Suprapubic skin (tissue), 4 donors: ENCODE results near the gene GRPEL1. TPM values are rescaled to one million over a fixed set of nuclear protein-coding genes. Genes with fewer than 3 reads are reported as not detected.

Experiments
- DNase-seq, 2 donors: peaks; one replicate each; pipeline ENCODE4 v3.0.0-alpha.2; 2019; ENCODE audit warnings: low spot score in 2 of 2
- H3K27ac ChIP-seq: fragments of 200-600 bp; sonication (generic); one replicate; pipeline ENCODE4 v1.5.1; 2019
- H3K27me3 ChIP-seq: fragments of 200-600 bp; sonication (generic); one replicate; pipeline ENCODE4 v1.5.1; 2019
- H3K36me3 ChIP-seq: fragments of 200-600 bp; sonication (generic); one replicate; pipeline ENCODE4 v1.5.1; 2019
- H3K4me1 ChIP-seq: fragments of 200-600 bp; sonication (generic); one replicate; pipeline ENCODE4 v1.5.1; 2019
- H3K4me3 ChIP-seq: fragments of 200-600 bp; sonication (generic); one replicate; pipeline ENCODE4 v1.5.1; 2019; ENCODE audit warnings: mild to moderate bottlenecking
- H3K9me3 ChIP-seq: fragments of 200-600 bp; sonication (generic); one replicate; pipeline ENCODE4 v1.5.1; 2019
- CTCF ChIP-seq, 2 donors: fragments of 200-600 bp in 1 of 2; fragments of 450-650 bp in 1 of 2; sonication (generic) in 1 of 2; IDR thresholded peaks; one replicate each; pipeline ENCODE4 v1.5.1; 2016 to 2019; ENCODE audit warnings: antibody characterized with exemption in 2 of 2, mild to moderate bottlenecking in 1 of 2, moderate library complexity in 1 of 2
- EP300 ChIP-seq: sonication (generic); formaldehyde crosslinking; IDR thresholded peaks from one replicate; pipeline ENCODE4 v1.6.1; 2017; ENCODE audit warnings: antibody characterized with exemption
- POLR2A ChIP-seq, 2 donors: fragments of 450-650 bp; IDR thresholded peaks; one replicate each; pipeline ENCODE4 v1.6.1; 2017; ENCODE audit warnings: antibody characterized with exemption in 2 of 2, mild to moderate bottlenecking in 2 of 2, moderate library complexity in 2 of 2
- POLR2AphosphoS5 ChIP-seq, 3 donors: sonication (generic); formaldehyde crosslinking; IDR thresholded peaks; one replicate each; pipeline ENCODE4 v1.6.1; 2017; ENCODE audit warnings: antibody characterized with exemption in 3 of 3
- WGBS: methylation state at CpG from one replicate; pipeline ENCODE4 v1.1.5; 2018; 5-methylcytosine and 5-hydroxymethylcytosine counted together
- total RNA-seq, 4 donors: library from RNA; depleted of rRNA; stranded (reverse); fragments of >200 nt; gene quantifications; one replicate each; pipeline ENCODE4 v1.1.0, GENCODE V29; 2016

The GRPEL1 gene
- total RNA-seq, 4 donors from 2014 or later = 18.2 to 32.4 (median 25.3) TPM

GRCh38 chr4:7009564-7009963 is 58.3 kb downstream of the GRPEL1 start:
- H3K27ac ChIP-seq = no peak overlapping the region
- no peaks in the 10 kb centered on the region for H3K4me1 ChIP-seq
- H3K4me3 ChIP-seq = no peak overlapping the region
- DNase-seq = no peak
- H3K27me3 ChIP-seq = no peaks in the 10 kb centered on the region
- no peak for TF ChIP-seq CTCF (IDR thresholded peaks at IDR 0.05)
- TF ChIP-seq EP300 = no peak
- no peak for TF ChIP-seq POLR2AphosphoS5 (IDR thresholded peaks at IDR 0.05)
- no peak for TF ChIP-seq POLR2A (IDR thresholded peaks at IDR 0.05)
- peaks cover 76% of the 10 kb centered on the region for H3K36me3 ChIP-seq
- no peaks in the 10 kb centered on the region for H3K9me3 ChIP-seq
- 73% methylated on average over 5 of the region's 5 CpGs for WGBS

Other genes starting within 250 kb of the GRPEL1 start
- gene TBC1D14, start 158.2 kb downstream of the GRPEL1 start, total RNA-seq = 100 to 1,000 TPM in 2 of 4 donors, 10 to 100 TPM in 2; 55.0 to 111 (median 97.9) TPM
- 10 to 100 TPM; 17.5 to 26.6 (median 23.9) TPM for gene TADA2B, start 24.7 kb downstream of the GRPEL1 start, total RNA-seq
- 1 to 10 TPM in 3 of 4 donors, under 1 TPM in 1; 0.94 to 4.6 (median 1.3) TPM for gene SORCS2, start 124.5 kb upstream of the GRPEL1 start, total RNA-seq